IPS-NIHi11 (cell line): ENCODE data around the gene LDB2.
"Not testable (repeated sequence)": the region's sequence is repeated elsewhere in the genome, so short reads cannot be mapped to it uniquely, and the experiment has no call there.

ENCODE experiments used
- DNase-seq: peaks from one replicate; pipeline ENCODE4 v3.0.0; 2012; ENCODE audit warnings: mixed read lengths, low spot score

Gene LDB2

DNA sequence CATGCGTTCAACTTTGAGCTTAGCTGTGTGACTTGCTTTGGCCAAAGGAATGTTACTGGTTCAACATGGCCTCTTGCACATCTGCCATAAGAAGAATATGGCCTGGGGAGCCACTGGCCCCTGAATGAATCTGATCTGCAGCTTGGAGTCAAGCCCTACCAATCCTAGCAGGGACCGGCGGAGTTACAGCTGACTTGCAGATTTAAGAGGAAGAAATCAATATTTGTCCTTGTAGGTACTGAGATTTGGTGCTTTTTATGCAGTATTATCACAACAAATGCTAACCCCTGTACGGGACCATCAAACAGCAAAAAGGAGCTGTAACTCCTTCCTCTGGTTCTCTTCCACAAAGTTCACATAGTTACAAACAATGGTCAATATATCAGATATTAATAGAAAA, 252.0 kb downstream of the LDB2 start:
- DNase-seq = no peak

DNA sequence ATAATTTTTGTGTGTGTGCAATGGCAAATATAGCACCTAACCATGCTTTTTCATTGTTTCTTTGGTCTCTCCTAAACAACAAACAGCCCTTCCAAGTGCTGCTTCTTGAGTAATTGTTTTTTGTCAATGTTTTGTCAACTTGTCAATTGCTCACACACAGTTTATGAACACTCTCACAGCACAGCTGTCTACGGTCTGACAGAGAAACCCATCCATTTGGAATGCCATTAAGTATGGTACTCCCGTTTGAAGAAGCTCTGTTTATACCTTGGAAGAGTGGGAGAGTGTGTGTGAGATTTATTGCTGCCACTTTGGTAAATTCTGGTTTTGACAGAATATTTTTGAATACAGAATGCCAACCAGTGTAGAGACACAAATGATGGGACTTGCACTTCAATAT, 254.6 kb downstream of the LDB2 start:
- DNase-seq = no peak

DNA sequence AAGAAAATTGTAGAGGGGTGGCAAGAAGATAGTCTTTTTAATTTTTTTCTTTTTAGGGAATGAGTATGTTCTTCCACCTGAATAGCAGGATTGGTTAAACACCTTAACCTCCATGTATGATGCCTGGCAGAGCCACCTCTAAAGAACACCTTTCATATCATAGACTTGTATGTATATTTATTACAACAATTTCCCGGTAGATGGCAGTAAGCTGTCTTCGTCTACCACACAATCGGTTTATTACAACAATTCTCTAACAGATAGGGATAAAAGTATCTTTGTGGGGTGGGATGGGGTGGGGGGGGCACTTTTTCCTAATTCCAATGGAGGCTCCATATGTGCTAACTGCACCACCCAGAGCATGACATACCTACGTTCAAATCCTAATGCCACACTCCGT, 255.5 kb downstream of the LDB2 start:
- no peak for DNase-seq

DNA sequence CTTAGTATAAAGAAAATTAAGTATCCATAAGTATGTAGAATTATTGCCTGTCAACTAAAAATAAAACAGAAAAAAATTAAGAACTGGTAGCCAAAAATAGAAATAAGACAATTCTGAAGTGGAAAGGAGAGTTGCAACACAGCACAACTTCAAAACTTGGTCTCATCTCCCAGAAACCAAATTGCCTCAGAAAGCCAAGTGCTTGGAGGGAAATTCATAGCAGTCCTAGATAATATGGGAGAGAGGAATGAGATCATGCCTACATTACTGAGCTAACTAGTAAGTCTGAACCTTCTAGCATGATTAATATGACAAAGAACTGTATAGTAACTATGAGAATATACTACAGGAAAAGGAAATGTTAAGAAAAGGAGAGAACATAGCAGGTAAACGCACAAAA, 256.5 kb downstream of the LDB2 start:
- no peak for DNase-seq

DNA sequence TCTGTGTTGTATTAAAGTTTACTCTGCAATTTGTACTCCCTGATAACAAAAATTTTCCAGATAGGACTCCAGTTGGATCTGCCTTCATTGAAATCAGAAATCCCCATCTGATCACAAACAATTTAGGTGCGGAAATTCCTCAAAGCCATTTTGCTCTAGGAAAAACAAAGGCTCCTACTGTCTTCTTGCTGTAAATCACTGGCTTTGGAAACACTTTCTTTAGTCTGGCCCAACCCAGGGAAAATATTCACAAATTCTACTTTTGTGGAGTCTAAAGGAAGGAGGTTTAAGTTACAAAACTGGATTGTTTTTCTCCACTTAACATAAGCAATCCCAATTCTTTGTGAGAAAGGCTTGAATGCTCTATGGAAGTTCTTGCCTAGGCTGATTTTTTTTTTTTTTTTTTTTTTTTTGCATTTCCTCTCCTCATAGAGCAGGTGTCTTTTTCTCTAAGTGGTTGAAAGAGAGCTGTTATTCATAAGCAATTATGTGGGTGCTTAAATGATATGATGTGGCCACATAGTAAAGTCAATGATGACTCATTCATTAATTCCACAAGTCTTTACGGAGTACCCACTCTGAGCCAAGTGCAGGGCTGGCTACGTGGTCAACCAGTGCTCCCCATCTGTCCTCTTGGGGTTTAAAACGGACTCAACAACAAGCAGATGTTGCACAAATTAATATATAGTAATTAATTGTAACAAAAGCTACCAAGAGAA, 261.4 kb downstream of the LDB2 start:
- no peak for DNase-seq

DNA sequence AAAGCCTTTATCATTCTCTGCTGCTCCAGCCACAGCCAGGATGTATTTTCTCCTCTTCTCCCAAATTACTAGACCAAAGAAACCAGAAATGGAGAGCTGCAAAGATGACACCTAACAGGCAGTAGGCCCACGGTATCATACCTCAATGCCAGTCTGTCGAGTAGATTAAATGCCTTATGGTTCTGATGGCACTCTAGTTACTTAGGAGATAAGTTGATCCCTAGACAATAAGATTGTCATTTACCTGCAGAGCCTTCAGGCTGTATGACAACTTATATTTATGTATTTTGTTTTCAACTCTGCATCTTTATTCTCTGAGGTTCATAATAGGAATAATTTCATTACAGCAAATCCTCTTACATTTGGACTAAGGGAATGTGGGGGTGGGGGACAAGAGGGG, 262.1 kb downstream of the LDB2 start:
- no peak for DNase-seq

DNA sequence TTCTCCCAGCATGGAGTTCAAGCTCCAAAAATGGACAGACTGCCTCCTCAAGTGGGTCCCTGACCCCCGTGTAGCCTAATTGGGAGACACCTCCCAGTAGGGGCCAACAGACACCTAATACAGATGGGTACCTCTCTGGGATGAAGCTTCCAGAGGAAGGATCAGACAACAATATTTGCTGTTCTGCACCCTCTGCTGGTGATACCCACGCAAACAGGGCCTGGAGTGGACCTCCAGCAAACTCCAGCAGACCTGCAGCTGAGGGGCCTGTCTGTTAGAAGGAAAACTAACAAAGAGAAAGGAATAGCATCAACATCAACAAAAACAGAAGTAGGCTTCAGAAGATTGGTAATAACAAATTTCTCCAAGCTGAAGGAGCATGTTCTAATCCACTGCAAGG, 269.2 kb downstream of the LDB2 start:
- DNase-seq = not testable (repeated sequence)

DNA sequence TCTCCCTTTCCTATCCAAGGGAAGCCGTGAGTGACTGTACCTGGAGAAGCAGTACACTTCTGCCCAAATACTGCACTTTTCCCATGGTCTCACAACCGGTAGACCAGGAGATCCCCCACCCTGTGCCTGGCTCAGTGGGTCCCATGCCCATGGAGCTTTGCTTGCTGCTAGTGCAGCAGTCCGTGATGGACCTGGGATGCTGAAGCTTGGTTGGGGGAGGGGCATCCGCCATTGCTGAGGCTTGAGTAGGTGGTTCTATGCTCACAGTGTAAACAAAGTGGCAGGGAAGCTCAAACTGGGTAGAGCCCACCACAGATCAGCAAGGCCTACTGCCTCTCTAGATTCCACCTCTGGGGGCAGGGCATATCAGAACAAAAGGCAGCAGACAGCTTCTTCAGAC, 269.6 kb downstream of the LDB2 start:
- DNase-seq = not testable (repeated sequence)

DNA sequence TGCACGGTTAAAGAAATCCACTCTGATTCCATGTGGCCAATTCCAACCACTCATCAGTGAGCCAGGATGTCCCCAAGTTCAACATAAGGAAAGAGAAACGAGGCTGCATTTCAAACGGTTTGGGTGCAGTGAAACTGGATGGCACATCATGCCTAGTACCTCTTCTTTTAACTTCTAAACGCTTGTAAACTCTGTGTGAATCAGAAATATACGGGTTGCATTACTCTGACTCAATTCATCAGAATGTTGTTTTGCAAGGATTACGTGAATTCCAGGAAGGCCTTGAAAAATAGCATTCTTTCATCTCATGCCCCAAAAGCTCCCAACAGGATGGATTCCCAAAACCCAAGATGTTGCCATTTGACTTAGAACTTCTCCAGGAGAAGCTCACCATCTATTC, 270.4 kb downstream of the LDB2 start:
- no peak for DNase-seq

DNA sequence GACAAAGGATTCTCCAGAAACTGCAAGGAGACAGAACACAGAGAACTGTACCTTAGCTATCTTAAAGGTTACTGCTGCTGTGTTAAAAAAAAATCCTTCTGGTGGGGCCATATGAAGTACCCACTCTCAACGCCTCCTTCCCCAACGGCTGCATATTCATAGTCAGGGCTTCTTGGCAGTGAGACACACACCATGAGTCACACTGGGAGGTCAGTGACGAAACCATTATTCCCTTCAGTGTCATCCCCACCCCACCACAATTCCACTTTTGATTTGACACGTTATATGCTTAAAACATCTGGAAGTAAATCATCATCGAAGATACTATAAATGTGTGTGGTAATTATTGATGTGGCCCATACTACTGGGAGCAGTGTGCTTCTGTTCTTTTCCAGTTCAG, 271.5 kb downstream of the LDB2 start:
- no peak for DNase-seq

DNA sequence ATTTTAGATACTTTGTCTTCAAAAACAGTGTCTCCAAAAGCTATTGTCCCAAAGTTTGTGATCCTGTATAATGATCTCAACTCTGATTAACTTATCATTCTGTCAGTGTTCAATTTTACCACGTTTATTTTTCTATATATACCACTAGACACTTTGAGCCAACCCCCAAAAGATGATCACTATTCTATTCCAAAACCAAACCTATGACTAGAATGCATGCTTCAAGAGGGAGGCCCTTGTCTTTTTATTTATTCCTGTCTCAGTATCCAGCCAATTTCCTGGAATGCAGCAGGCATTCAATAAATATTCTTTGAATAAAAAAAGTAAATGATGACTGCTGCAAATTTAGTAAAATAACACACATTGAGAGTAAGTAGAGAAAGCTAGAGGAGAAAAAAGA, 275.6 kb downstream of the LDB2 start:
- no peak for DNase-seq

DNA sequence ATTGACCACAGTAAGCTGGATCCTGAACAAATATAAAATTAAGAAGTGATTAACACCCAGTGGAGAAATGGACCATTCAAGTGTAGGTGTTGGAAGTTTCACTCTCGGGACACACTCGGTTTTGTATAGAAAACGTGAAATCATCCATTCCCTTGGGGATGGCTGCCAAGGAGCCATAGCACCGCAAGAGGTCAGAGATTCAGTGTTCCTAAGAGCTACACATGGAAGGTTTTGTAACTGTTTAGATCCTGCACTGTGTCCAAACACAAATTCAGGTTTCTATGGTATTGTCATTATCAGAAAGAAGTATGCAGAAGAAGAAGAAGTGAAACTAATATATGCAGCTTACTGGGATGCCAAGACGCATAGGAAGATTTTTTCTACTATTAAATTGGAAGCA, 281.0 kb downstream of the LDB2 start:
- no peak for DNase-seq

DNA sequence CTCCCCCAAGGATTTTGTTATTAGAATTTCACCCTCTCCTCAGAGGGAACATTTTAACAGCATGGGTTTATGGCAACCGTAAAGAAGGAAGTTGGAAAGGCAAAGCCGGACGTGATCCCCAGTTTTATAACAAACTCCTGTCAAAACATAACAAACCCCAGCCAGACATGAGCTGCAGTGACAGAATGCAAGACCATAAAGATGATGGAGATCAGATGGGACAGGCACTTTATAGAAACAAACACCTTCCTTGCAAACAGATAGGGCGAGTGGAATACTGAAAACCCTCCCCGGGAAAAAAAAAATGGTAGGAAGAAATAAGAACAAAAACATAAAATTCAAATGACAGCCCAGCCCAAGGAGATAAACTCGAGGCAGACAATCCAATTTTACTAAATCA, 281.4 kb downstream of the LDB2 start:
- DNase-seq = no peak

DNA sequence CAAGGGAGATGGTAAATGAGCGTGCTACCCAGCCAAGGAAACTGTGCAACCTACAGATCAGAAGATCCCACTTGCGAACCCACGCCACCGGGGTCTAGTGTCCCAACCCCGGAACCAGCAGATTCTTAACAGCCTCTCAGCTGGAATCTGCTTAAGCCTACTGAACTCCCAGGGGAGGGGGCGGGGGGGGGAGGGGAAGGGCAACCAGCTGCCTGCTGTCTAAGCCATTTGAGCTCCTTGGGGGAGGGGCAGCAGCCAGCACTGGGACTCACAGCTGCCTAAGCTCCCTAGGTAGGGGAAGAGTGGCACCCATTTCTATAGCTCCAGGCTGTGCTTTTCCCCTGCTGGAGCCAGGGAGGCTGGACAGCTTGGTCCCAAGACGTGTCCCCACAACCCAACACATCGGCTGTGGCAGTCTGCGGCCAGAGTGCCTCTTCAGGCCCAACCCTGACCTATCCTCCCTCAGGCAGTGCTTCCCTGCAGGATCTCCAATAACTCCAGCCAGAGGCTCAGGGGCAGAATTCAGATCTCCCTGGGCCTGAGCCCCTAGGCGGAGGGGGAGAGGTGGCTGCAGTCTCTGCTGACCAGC, 289.2 kb downstream of the LDB2 start:
- DNase-seq = peak; percentile 45

DNA sequence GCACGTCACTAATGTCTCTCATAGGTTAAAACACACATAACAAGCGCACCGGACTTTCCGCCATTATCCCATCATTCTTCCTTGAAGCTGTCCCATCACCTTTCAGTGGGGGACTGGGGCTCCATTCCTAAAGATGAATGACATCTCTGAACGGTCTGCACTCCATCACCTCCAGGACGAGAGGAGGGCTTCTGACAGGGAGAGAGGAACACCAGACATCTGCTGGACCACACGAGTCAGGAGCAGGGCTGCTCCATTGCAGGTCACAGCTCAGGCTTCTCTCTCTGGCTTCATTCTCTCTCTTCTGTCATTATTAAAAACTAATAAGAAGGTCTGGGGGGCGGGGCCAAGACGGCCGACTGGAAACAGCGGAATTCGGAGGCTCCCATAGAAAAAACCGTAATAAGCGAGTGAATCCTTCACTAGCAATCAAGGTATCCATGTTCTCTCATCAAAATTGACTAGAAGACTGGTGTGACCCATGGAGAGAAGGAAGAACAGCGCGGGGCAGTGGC, 289.8 kb downstream of the LDB2 start:
- no peak for DNase-seq

DNA sequence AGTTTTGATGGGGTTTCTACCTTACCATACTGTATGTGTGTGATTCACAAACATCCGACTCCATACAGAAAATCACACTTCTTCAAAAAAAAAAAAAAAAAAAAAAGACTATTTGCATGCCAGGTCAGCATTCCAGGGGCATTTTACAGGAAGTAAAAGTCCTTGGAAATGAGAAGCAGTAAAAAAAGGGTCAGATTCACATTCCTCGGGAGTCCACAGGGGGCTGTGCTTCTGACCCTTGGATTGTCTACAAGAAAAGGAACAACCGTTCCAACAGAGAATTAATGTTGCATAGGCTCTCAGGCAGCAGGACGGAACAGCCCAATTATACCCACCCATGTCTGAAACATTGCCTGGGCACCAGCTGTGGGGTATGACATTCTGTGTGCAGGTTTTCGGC, 290.3 kb downstream of the LDB2 start:
- DNase-seq = no peak

DNA sequence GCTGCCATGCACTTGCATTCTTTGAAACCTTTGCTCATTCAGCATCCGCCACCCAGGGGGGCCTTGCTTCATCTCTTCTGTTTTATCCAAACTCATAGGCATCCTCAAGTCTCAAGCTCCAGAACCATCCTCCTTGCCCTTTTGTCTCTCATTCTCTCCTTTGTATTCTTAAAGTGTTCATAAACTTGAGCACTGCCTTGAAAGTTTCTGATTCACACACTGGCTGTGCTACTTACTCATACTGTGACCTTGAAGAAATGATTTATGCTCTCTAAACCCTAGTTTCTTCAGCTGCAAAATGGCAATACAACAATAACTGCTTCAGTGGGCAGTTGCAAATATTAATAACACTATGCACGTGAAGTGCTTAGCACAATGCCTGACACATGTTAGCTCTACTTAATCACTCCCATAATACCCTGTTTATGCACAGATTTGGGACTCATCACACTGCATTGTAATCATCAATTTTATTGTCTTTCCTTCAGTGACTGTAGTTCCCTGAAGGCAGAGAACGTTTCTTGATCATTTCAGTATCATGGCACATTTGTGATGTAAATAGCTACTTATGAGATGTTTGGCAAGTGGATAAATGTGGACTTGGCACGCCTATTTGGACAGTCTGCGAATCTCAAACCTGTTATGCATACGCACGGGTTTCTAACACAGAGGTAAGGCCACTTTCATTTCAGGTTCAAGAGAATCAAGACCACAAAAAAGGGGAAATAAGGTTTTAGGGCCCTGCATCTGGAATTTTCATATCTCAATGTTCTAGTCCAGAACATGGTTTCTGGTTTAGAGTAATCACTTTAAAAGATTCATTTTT, 291.0 kb downstream of the LDB2 start:
- no peak for DNase-seq

DNA sequence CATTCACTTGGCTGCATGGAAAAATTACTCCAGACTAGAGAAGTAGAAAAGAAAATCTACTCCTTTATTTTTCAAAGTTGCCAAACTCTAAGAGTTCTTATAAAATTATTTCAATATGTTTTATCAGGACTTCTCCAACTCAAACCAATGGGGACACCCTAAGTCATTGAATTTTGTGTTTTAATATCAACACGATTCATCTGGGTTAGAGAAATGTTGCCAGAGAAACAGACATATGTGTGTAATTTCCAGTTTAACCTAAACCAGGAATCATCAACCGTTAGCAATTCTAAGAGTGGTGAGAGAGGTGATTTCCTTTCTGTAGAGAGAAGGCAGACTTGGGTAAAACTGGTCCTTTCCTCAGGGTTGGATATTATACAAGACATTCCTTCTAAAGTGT, 291.8 kb downstream of the LDB2 start:
- no peak for DNase-seq

DNA sequence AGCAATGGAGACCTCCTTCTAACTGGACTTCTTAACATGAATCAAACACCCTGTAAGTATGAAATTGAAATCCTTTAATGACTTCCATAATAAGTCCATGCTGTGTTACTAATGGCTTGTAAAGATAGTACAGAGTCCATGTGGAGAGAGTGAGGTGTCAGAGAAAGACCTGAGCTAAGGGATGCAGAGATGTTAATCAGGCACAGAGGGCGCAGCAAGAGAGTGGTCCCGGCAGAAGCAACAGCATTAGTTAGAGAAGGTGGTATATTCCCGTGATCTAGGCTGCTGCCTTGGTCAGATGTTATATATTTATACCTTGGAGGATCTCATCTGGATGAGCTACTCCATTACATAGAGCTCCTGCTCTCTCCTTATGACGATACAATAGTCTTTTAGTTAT, 295.3 kb downstream of the LDB2 start:
- no peak for DNase-seq

DNA sequence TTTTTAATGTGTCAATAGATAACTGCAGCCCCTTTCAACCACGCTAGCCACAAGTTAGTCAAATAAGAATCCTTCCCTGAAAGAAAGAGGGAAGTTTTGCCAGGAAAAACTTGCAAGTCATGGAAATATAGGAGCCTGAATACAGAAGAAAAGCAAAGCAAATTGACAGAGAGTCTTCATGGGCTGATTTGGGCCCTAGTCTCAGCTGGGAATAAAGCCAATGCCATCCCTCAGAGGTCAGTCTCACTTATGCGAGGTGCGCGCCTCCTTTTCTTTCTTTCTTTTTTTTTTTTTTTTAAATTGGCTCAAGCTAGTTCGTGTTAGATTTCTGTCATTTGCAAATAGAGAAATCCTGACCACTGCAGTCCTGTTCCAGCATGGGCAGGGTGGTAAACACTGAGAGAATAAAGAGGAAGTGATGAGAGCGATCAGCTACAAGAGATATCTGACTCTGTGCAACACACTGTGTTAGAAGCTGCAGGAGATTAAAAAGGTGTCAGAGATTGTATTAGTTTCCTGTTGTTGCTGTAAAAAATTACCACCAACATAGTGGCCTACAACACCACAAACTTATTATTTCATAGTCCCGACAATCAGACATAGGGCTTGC, 299.7 kb downstream of the LDB2 start:
- DNase-seq = no peak

DNA sequence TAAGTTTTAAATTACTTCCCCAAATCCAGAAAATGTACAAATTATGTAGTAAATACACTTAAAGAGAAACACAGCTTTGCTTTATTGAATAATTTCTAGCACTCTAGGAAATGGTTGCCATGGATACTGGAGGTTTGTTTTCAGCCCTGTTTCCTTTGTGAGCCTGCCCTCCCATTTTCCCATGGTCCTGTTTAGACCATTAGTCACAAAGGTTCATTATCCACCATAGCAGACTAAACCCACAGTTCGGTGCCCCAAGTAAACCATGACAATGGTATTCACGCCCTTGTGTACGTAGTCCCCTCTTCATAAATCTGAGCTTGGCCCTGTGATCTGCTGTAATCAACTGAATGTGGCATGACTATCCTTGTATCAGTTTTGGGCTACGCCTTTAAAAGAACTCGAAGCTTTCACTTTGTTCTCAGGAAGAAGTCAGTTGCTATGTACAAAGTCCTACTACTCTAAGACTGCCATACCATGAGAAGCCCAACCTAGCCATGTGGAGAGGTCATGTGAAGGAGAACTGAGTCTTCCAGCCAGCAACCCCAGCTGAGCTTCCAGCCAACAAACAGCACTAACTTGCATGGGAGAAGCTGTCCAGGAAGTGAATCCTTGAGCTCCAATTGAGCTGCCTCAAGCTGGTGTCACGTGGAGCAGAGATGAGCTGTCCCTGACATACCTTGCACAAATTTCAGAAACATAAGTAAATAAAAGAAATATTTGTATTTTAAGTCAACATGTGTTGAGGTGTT, 300.4 kb downstream of the LDB2 start:
- no peak for DNase-seq

DNA sequence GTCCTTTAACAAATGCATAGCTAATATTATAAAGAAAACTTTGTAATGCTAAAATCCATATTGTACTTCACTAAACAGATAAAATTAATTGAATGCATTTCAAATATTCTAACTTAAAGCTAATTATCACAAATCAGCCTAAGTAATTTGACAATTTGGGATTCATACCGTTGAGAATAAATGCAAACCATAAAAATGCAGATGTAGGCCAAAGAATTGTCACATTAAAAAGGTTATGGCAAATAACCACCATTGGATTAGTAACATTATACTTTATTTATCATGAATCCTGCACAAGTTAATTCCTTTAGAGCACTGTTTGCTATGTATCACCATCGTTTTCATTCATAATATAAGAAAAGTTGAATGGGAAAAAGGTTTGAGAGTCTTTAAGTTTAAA, 301.0 kb downstream of the LDB2 start:
- no peak for DNase-seq
